ENCODE data around the gene WIZ. TPM values are rescaled to one million over a fixed set of nuclear protein-coding genes. Genes with fewer than 3 reads are reported as not detected.

WIZ gene
- total RNA-seq, 2 donors from 2014 or later, result 22.4 to 44.2 TPM

- Histone ChIP-seq H3K36me3 (peaks cover 57% of the 10 kb centered on the region), H3K4me1 (peaks cover 0 to 34% of the 10 kb centered on the region in 2 donors), H3K4me3 (no peak overlapping the region), H3K27me3 (no peaks in the 10 kb centered on the region), H3K9me3 (no peaks in the 10 kb centered on the region), H3K27ac (no peak overlapping the region)
- no peak for TF ChIP-seq CTCF (IDR thresholded peaks at IDR 0.05)
- DNase-seq (ENCODE audit: low spot score), result no peak
Measured at GRCh38 chr19:15424692-15425272, 25.0 kb downstream of the WIZ start.

- H3K4me3 ChIP-seq, result no peak overlapping the region
- no peak overlapping the region for H3K27ac ChIP-seq
- no peaks in the 10 kb centered on the region for H3K9me3 ChIP-seq
- no peak for DNase-seq (ENCODE audit: low spot score)
- no peaks in the 10 kb centered on the region for H3K27me3 ChIP-seq
- peaks cover 0 to 33% of the 10 kb centered on the region in 2 donors for H3K4me1 ChIP-seq
- no peak for TF ChIP-seq CTCF (IDR thresholded peaks at IDR 0.05)
- peaks cover 57% of the 10 kb centered on the region for H3K36me3 ChIP-seq
Measured at GRCh38 chr19:15424121-15424520, 25.6 kb downstream of the WIZ start.

- H3K4me1 ChIP-seq, result peaks cover 0 to 23% of the 10 kb centered on the region in 2 donors
- peaks cover 56% of the 10 kb centered on the region for H3K36me3 ChIP-seq
- no peaks in the 10 kb centered on the region for H3K27me3 ChIP-seq
- H3K27ac ChIP-seq, result no peak overlapping the region
- DNase-seq (ENCODE audit: low spot score), result no peak
- no peaks in the 10 kb centered on the region for H3K9me3 ChIP-seq
- H3K4me3 ChIP-seq, result no peak overlapping the region
- no peak for TF ChIP-seq CTCF (IDR thresholded peaks at IDR 0.05)
Measured at GRCh38 chr19:15423130-15423529, 26.6 kb downstream of the WIZ start.

GRCh38 chr19:15422296-15423075, 27.3 kb downstream of the WIZ start:
- H3K4me1 ChIP-seq, result peaks cover 0 to 26% of the 10 kb centered on the region in 2 donors
- H3K36me3 ChIP-seq, result peaks cover 49% of the 10 kb centered on the region
- TF ChIP-seq CTCF (IDR thresholded peaks at IDR 0.05), result no peak
- H3K27ac ChIP-seq, result peak overlapping the region; percentile 62 to 63
- no peak for DNase-seq (ENCODE audit: low spot score)
- H3K4me3 ChIP-seq, result no peak overlapping the region
- no peaks in the 10 kb centered on the region for H3K27me3 ChIP-seq
- no peaks in the 10 kb centered on the region for H3K9me3 ChIP-seq

- H3K27ac ChIP-seq, result peak overlapping the region; percentile 62 to 63
- H3K36me3 ChIP-seq, result peaks cover 42% of the 10 kb centered on the region
- no peak overlapping the region for H3K4me3 ChIP-seq
Measured at GRCh38 chr19:15421721-15422260, 28.0 kb downstream of the WIZ start.

More at GRCh38 chr19:15421721-15422260, 28.0 kb downstream of the WIZ start:
- no peak for TF ChIP-seq CTCF (IDR thresholded peaks at IDR 0.05)
- Histone ChIP-seq H3K4me1 (peaks cover 0 to 33% of the 10 kb centered on the region in 2 donors), H3K9me3 (no peaks in the 10 kb centered on the region), H3K27me3 (no peaks in the 10 kb centered on the region)
- DNase-seq (ENCODE audit: low spot score), result no peak

Data from right atrium auricular region (tissue), 2 donors.